Activated CD4-positive, alpha-beta memory T cell treated with anti-CD3 and anti-CD28 coated beads, Interleukin-2, amount 10 ng/mL, durations not matched to agents 7 days and 5 days (primary cell): ENCODE data around the gene SYNPO2L. TPM values are rescaled to one million over a fixed set of nuclear protein-coding genes. Genes with fewer than 3 reads are reported as not detected.
A peak's percentile ranks its signal among the peaks of the same experiment; 100 is the strongest.

ENCODE experiments used
- CTCF ChIA-PET: fragments of 350-600 bp; sonication (Branson Sonifier 250); formaldehyde crosslinking; loops from one replicate; lab custom pipeline; 2021; ENCODE audit warnings: antibody characterized with exemption, inconsistent platforms; lab: Charles Lee
- POLR2A ChIA-PET: fragments of 350-600 bp; sonication (Branson Sonifier 250); formaldehyde crosslinking; loops from one replicate; lab custom pipeline; 2021; ENCODE audit warnings: antibody characterized with exemption; lab: Charles Lee
- DNase-seq: peaks from one replicate; pipeline ENCODE4 v3.0.0-alpha.2; 2020
- H3K27ac Mint-ChIP-seq: one replicate; pipeline ENCODE4 v1.8.0; 2021; ENCODE audit warnings: mild to moderate bottlenecking, mixed read lengths
- H3K27me3 Mint-ChIP-seq: one replicate; pipeline ENCODE4 v1.8.0; 2021; ENCODE audit warnings: mixed read lengths
- H3K36me3 Mint-ChIP-seq: one replicate; pipeline ENCODE4 v1.8.0; 2021; ENCODE audit warnings: low read depth, mixed read lengths
- H3K4me1 Mint-ChIP-seq: one replicate; pipeline ENCODE4 v1.8.0; 2021; ENCODE audit warnings: mixed read lengths
- H3K4me3 Mint-ChIP-seq: one replicate; pipeline ENCODE4 v1.8.0; 2021; ENCODE audit warnings: mild to moderate bottlenecking, mixed read lengths
- H3K9me3 Mint-ChIP-seq: one replicate; pipeline ENCODE4 v1.8.0; 2021; ENCODE audit warnings: mixed read lengths
- total RNA-seq, 2 experiments: library from RNA; stranded (reverse); gene quantifications; one replicate each; pipeline ENCODE4 v1.2.3, GENCODE V29; 2021

SYNPO2L gene
- total RNA-seq, 2 experiments from 2014 or later = not detected

DNA sequence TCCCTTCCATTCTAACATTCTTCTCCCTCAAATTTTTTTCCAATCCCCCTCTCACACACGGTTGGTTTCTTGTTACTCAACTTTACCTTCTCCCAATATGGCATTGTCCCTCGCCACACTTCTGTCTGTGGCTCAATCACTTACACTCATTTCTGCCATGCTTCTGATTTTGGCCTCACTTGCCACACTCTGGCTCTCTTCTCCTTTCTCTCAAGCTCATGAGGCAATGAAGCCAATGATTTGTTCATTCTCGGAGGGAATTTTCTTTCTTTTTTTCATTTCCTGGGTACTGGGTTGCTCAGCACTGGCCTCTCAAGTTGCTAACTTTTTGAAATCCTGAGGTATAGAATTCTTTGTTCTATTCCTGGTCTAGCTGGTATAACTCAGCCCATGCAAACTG, 10.6 kb downstream of the SYNPO2L start:
- Mint-ChIP-seq H3K36me3 (no peaks in the 10 kb centered on the region), H3K27me3 (peaks cover 4% of the 10 kb centered on the region), H3K27ac (no peak overlapping the region), H3K4me3 (no peak overlapping the region), H3K9me3 (no peaks in the 10 kb centered on the region), H3K4me1 (peaks cover 21% of the 10 kb centered on the region)
- ChIA-PET CTCF (interaction anchor here (1.0 to 6.7 kb wide), 6 partner anchors 74 to 549 kb away, joined by 3 to 122 read pairs (median 10); no protein-coding TSS in a partner anchor), POLR2A (interaction anchor here (0.7 to 1.2 kb wide), 2 partner anchors 117 to 399 kb away, joined by 3 read pairs; no protein-coding TSS in a partner anchor)
- no peak for DNase-seq

GRCh38 chr10:73644767-73645166, 11.1 kb downstream of the SYNPO2L start:
- peak overlapping the region; percentile 4 for H3K27ac Mint-ChIP-seq
- H3K4me3 Mint-ChIP-seq = no peak overlapping the region
- CTCF ChIA-PET = interaction anchor here (1.0 to 6.7 kb wide), 15 partner anchors 20 to 549 kb away, joined by 3 to 122 read pairs (median 6); no protein-coding TSS in a partner anchor
- no peak for DNase-seq
- H3K27me3 Mint-ChIP-seq = peaks cover 4% of the 10 kb centered on the region
- H3K9me3 Mint-ChIP-seq = no peaks in the 10 kb centered on the region
- POLR2A ChIA-PET = interaction anchor here (1.2 to 2.2 kb wide), 2 partner anchors 100 to 116 kb away, joined by 3 to 4 read pairs; partner anchors contain the start of gene SEC24C
- no peaks in the 10 kb centered on the region for H3K36me3 Mint-ChIP-seq
- H3K4me1 Mint-ChIP-seq = peaks cover 21% of the 10 kb centered on the region

DNA sequence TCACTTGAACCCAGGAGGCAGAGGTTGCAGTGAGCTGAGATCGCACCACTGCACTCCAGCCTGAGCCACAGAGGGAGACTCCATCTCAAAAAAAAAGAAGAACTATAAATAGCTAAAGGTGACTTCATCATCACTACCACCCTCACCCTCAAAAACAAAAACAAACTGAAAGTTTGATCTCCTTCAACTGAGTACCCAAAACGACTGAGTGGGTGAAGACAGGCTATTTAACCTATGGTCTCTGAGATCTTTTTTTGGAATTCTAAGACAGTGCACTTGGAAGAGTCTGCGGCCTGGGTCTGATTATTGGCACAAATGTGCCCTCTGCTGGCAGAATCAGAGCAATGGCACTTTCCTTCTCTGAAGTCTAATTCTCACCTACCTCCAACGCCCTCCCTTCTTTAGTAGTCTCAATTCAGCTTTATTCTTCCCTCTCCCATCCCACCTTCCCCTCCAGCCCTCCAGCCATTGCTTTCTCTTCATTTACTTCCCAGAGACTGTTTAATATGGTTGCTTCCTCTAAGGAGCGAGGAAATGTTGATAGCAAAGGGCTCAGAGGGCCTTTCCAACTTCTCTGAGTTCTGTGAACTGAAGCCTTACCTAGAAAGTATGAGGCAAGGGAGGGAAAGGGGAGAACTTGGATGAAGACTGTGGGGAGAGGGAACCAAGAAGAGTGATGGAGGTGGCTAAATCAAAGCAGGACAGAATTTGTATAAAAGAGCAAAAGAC, 11.7 kb downstream of the SYNPO2L start:
- ChIA-PET CTCF (interaction anchor here (0.6 to 6.7 kb wide), 36 partner anchors 11 to 548 kb away, joined by 3 to 122 read pairs (median 5); partner anchors contain the start of genes CFAP70, PPP3CB and USP54), POLR2A (interaction anchor here (1.0 to 2.2 kb wide), 5 partner anchors 100 to 231 kb away, joined by 3 to 7 read pairs (median 4); partner anchors contain the start of gene SEC24C)
- H3K27me3 Mint-ChIP-seq = no peaks in the 10 kb centered on the region
- H3K9me3 Mint-ChIP-seq = no peaks in the 10 kb centered on the region
- H3K4me1 Mint-ChIP-seq = peaks cover 21% of the 10 kb centered on the region
- H3K27ac Mint-ChIP-seq = peak overlapping the region; percentile 7
- peak; percentile 58 for DNase-seq
- H3K4me3 Mint-ChIP-seq = no peak overlapping the region
- no peaks in the 10 kb centered on the region for H3K36me3 Mint-ChIP-seq

DNA sequence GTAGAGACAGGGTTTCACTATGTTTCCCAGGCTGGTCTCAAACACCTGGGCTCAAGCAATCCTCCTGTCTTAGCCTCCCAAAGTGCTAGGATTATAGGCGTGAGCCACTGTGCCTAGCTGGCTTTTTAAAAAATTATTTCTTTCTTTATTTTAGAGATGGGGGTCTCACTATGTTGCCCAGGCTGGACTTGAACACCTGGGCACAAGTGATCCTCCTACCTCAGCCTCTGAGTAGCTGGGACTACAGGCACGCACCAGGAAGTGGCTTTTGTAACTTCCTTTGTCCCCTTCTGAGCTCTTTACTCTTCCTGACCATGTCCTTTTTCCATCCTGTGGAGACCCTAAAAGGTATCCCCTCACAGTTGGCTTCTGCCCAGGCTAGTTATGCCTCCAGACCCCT, 12.5 kb downstream of the SYNPO2L start:
- DNase-seq = no peak
- CTCF ChIA-PET = interaction anchor here (0.6 to 6.7 kb wide), 37 partner anchors 8 to 484 kb away, joined by 3 to 122 read pairs (median 5); partner anchors contain the start of genes CFAP70, PPP3CB and USP54
- Mint-ChIP-seq H3K27me3 (no peaks in the 10 kb centered on the region), H3K36me3 (no peaks in the 10 kb centered on the region), H3K4me3 (no peak overlapping the region), H3K4me1 (peaks cover 21% of the 10 kb centered on the region), H3K27ac (no peak overlapping the region), H3K9me3 (no peaks in the 10 kb centered on the region)
- POLR2A ChIA-PET = interaction anchor here (1.0 to 2.2 kb wide), 5 partner anchors 18 to 230 kb away, joined by 3 to 7 read pairs (median 4); partner anchors contain the start of gene SEC24C

DNA sequence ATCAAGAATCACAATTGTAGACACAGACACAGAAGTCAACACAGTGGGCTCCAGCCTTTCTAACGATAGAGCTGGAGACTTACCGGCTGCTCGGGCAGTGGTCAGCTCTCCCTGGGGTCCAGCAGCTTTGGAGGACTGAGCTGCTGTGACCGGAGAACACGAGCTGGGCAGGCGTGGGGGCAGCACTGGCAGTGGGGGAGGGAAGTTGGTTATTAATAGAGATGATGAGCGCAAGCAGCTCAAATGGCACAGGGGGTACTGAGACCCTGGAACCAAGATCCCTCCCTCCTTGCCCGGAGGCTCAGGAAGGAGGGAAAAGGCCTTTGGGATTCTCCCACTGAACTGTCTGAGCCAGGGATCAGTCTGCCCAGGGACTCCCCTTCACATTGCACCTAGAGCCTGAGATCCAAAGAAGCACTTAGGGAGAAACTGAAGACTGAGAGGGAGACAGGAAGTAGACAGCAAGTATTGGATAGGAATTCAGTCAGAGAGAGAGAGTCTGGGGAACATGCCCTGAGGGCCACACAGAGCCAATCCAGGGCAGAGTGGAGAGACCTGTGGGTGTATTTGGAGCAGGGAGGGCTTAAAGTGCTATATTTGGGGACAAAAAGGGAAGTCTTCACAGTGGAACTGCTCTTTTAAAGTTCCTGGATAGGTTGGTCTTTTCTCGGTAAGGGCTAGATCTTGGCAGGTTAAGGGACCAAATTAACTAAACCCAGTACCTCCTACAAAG, 14.3 kb downstream of the SYNPO2L start, which contains the start of gene MYOZ1:
MYOZ1 (minus strand) TSS at position 147 of the 733 bp plus-strand sequence. CDS start 1,457 bp downstream, outside the sequence.
- H3K27ac Mint-ChIP-seq = no peak within 1 kb of the TSS
- no peaks in the 10 kb centered on the region for H3K27me3 Mint-ChIP-seq
- no peak within 1 kb of the TSS for H3K4me3 Mint-ChIP-seq
- no peaks in the 10 kb centered on the region for H3K36me3 Mint-ChIP-seq
- ChIA-PET CTCF (interaction anchor here (0.6 to 6.7 kb wide), 3 partner anchors 40 to 355 kb away, joined by 3 to 122 read pairs (median 4); no protein-coding TSS in a partner anchor), POLR2A (interaction anchor here (0.7 kb wide), 1 partner anchor 114 kb away, joined by 3 read pairs; no protein-coding TSS in a partner anchor)
- no peak for DNase-seq
- no peaks in the 10 kb centered on the region for H3K9me3 Mint-ChIP-seq
- H3K4me1 Mint-ChIP-seq = peaks cover 21% of the 10 kb centered on the region

- H3K36me3 Mint-ChIP-seq = no peaks in the 10 kb centered on the region
- ChIA-PET CTCF (interaction anchor here (1.3 kb wide), 1 partner anchor 110 kb away, joined by 7 read pairs; no protein-coding TSS in a partner anchor), POLR2A (no interaction called here)
- H3K27me3 Mint-ChIP-seq = no peaks in the 10 kb centered on the region
- no peaks in the 10 kb centered on the region for H3K9me3 Mint-ChIP-seq
- no peak overlapping the region for H3K4me3 Mint-ChIP-seq
- peaks cover 9% of the 10 kb centered on the region for H3K4me1 Mint-ChIP-seq
- no peak overlapping the region for H3K27ac Mint-ChIP-seq
- no peak for DNase-seq
Measured at GRCh38 chr10:73639286-73639685, 16.5 kb downstream of the SYNPO2L start.

- Mint-ChIP-seq H3K9me3 (no peaks in the 10 kb centered on the region), H3K27ac (no peak overlapping the region), H3K4me3 (no peak overlapping the region), H3K27me3 (no peaks in the 10 kb centered on the region), H3K4me1 (no peaks in the 10 kb centered on the region), H3K36me3 (no peaks in the 10 kb centered on the region)
- ChIA-PET CTCF (no interaction called here), POLR2A (no interaction called here)
- DNase-seq = no peak
Measured at GRCh38 chr10:73635781-73636180, 20.0 kb downstream of the SYNPO2L start.

GRCh38 chr10:73634421-73634820, 21.4 kb downstream of the SYNPO2L start:
- ChIA-PET POLR2A (no interaction called here), CTCF (interaction anchor here (2.3 kb wide), 1 partner anchor 10 kb away, joined by 6 read pairs; no protein-coding TSS in a partner anchor)
- no peaks in the 10 kb centered on the region for H3K36me3 Mint-ChIP-seq
- H3K4me1 Mint-ChIP-seq = no peaks in the 10 kb centered on the region
- no peak overlapping the region for H3K4me3 Mint-ChIP-seq
- no peak overlapping the region for H3K27ac Mint-ChIP-seq
- no peaks in the 10 kb centered on the region for H3K27me3 Mint-ChIP-seq
- DNase-seq = no peak
- H3K9me3 Mint-ChIP-seq = no peaks in the 10 kb centered on the region

DNA sequence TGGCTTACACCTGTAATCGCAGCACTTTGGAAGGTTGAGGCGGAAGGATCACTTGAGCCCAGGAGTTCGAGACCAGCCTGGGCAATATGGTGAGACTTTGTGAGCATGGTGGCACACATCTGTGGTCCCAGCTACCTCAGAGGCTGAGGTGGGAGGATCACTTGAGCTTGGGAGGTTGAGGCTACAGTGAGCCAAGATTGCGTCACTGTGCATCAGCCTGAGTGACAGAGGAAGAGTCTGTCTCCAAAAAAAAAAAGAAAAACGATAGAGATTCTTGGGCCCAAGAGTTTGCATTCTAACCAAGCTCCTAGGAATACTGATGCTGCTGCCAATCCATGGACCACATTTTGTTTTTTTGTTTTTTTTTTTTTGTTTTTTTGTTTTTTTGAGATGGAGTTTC, 26.7 kb downstream of the SYNPO2L start:
- Mint-ChIP-seq H3K27me3 (no peaks in the 10 kb centered on the region), H3K4me3 (no peak overlapping the region), H3K36me3 (peaks cover 6% of the 10 kb centered on the region), H3K4me1 (peaks cover 27% of the 10 kb centered on the region), H3K27ac (no peak overlapping the region), H3K9me3 (no peaks in the 10 kb centered on the region)
- no peak for DNase-seq
- CTCF ChIA-PET = interaction anchor here (2.6 kb wide), 1 partner anchor 14 kb away, joined by 8 read pairs; no protein-coding TSS in a partner anchor
- POLR2A ChIA-PET = no interaction called here

DNA sequence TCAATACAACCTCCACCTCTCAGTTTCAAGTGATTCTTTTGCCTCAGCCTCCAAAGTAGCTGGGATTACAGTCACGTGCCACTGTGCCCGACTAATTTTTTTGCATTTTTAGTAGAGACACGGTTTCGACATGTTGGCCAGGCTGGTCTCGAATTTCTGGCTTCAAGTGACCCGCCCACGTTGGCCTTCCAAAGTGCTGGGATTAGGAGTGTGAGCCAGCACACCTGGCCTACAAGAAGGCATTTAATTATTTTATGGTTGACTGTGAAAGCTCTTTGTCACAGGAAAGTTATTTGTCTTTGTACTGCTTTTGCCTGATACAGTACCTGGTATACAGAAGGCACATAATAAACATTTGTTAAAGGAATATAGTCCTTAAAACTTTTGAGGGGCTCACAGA, 27.4 kb downstream of the SYNPO2L start:
- CTCF ChIA-PET = interaction anchor here (2.6 kb wide), 1 partner anchor 15 kb away, joined by 8 read pairs; no protein-coding TSS in a partner anchor

GRCh38 chr10:73627300-73627699, 28.5 kb downstream of the SYNPO2L start:
- DNase-seq = no peak
- H3K36me3 Mint-ChIP-seq = peaks cover 6% of the 10 kb centered on the region
- H3K9me3 Mint-ChIP-seq = no peaks in the 10 kb centered on the region
- peaks cover 27% of the 10 kb centered on the region for H3K4me1 Mint-ChIP-seq
- peak overlapping the region; percentile 19 for H3K4me3 Mint-ChIP-seq
- no peak overlapping the region for H3K27ac Mint-ChIP-seq
- ChIA-PET CTCF (interaction anchor here (2.4 to 2.6 kb wide), 2 partner anchors 16 to 98 kb away, joined by 8 to 11 read pairs; no protein-coding TSS in a partner anchor), POLR2A (interaction anchor here (1.0 to 1.1 kb wide), 2 partner anchors 131 to 380 kb away, joined by 3 to 5 read pairs; partner anchors contain the start of genes DNAJC9 and PPP3CB)
- H3K27me3 Mint-ChIP-seq = no peaks in the 10 kb centered on the region

More for the DNA sequence above, 27.4 kb downstream of the SYNPO2L start:
- POLR2A ChIA-PET = no interaction called here
- Mint-ChIP-seq H3K36me3 (peaks cover 6% of the 10 kb centered on the region), H3K9me3 (no peaks in the 10 kb centered on the region), H3K27me3 (no peaks in the 10 kb centered on the region), H3K4me1 (peaks cover 27% of the 10 kb centered on the region), H3K27ac (no peak overlapping the region), H3K4me3 (no peak overlapping the region)
- DNase-seq = no peak
